Adrenal gland (tissue), 5 donors: ENCODE data around the gene IL1RAPL1.

Experiments used
- POLR2A ChIP-seq, 2 donors: fragments of 450-650 bp; IDR thresholded peaks; one replicate each; pipeline ENCODE4 v1.6.1; 2017; ENCODE audit warnings: antibody characterized with exemption in 2 of 2, mild to moderate bottlenecking in 2 of 2, moderate library complexity in 1 of 2
- TF ChIP-seq, protein P1 (sequence below), 6 experiments: fragments of 450-650 bp in 4 of 6; fragments of 200-600 bp in 2 of 6; sonication (generic) in 1 of 6; IDR thresholded peaks; 1 replicate in 5 of 6; 2 replicates in 1 of 6; pipeline versions ENCODE4 v1.5.1 to v1.8.0; 2016 to 2021; ENCODE audit warnings: antibody characterized with exemption in 6 of 6, mild to moderate bottlenecking in 2 of 6, moderate library complexity in 1 of 6
- donor health status: DM: no; HTN: no; CAD: no.

DNA sequence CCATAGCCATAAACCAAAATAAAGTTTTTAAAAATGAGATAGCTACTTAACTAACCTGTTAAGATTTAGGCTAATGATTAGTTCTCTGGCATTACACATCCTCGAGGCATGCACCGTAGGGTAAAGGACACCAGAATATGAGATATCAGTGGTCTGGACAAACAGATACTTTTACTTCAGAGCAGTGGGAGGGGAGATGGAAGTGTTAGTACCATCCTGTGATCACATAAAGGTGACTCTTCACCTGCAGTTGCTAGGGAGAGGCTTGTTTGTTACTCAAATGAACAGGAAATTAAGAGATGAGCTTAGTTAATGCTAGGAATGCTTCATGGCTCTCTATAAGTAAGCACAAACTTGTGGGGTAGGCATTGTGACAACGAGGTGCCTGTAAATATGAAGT is 1003.7 kb downstream of the IL1RAPL1 start:
- TF ChIP-seq POLR2A (IDR thresholded peaks at IDR 0.05): no peak
- TF ChIP-seq, protein P1, sequence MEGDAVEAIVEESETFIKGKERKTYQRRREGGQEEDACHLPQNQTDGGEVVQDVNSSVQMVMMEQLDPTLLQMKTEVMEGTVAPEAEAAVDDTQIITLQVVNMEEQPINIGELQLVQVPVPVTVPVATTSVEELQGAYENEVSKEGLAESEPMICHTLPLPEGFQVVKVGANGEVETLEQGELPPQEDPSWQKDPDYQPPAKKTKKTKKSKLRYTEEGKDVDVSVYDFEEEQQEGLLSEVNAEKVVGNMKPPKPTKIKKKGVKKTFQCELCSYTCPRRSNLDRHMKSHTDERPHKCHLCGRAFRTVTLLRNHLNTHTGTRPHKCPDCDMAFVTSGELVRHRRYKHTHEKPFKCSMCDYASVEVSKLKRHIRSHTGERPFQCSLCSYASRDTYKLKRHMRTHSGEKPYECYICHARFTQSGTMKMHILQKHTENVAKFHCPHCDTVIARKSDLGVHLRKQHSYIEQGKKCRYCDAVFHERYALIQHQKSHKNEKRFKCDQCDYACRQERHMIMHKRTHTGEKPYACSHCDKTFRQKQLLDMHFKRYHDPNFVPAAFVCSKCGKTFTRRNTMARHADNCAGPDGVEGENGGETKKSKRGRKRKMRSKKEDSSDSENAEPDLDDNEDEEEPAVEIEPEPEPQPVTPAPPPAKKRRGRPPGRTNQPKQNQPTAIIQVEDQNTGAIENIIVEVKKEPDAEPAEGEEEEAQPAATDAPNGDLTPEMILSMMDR (IDR thresholded peaks at IDR 0.05): no peak
